Brain microvascular endothelial cell (primary cell): ENCODE results near the gene CHRND.

Experiments
- DNase-seq: peaks from one replicate; pipeline ENCODE4 v3.0.0-alpha.2; 2020
- H3K27ac ChIP-seq: fragments of 250-450 bp; sonication (Bioruptor Pico); 2 replicates; pipeline ENCODE4 v1.5.1; 2020; ENCODE audit warnings: mild to moderate bottlenecking, moderate library complexity
- H3K27me3 ChIP-seq: fragments of 250-450 bp; sonication (Bioruptor Pico); replicated peaks from 2 replicates; pipeline ENCODE4 v1.5.1; 2020; ENCODE audit warnings: mild to moderate bottlenecking
- H3K36me3 ChIP-seq: fragments of 250-450 bp; sonication (Bioruptor Pico); replicated peaks from 2 replicates; pipeline ENCODE4 v1.5.1; 2020; ENCODE audit warnings: mild to moderate bottlenecking
- H3K4me3 ChIP-seq: 2 replicates; pipeline ENCODE4 v1.5.1; 2011; ENCODE audit warnings: low read depth, mild to moderate bottlenecking, control low read depth, low read length, moderate library complexity
- CTCF ChIP-seq: IDR thresholded peaks from 2 replicates; pipeline ENCODE4 v1.5.1; 2011; ENCODE audit warnings: low read depth, mild to moderate bottlenecking, moderate library complexity, low read length, control low read depth, inconsistent platforms; ENCODE audit errors: missing control alignments
- in situ Hi-C: cut with HindIII; loops from 2 replicates; pipeline ENCODE4 v1.10.0; 2017; ENCODE audit warnings: low sequenced_read_pairs, low pct_ligation_motif_present

CHRND gene

DNA sequence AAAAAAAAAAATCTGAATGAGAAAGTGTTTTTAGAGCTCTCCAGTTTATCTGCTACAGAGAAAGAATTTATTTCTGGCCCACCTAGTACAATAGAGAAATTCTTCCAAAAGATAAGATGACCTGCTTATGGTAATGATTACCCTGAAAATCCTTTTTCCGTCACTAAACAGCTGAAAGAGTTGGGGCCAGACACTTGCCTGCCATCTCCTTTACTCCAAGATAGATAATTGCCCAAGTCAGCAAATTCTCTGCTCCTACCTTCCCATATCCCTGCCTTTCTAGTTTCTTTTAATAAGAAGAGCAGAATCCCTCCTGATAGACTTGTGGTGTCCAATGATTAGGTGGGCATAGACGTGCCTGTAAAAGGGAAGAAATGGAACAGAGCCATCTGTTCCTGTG lies 52.7 kb downstream of the CHRND start:
- Histone ChIP-seq H3K27me3 (no peaks in the 10 kb centered on the region), H3K36me3 (peaks cover 15% of the 10 kb centered on the region), H3K4me3 (no peak overlapping the region), H3K27ac (no peak overlapping the region)
- in situ Hi-C loops, result no loop called here
- no peak for TF ChIP-seq CTCF
- DNase-seq, result no peak

DNA sequence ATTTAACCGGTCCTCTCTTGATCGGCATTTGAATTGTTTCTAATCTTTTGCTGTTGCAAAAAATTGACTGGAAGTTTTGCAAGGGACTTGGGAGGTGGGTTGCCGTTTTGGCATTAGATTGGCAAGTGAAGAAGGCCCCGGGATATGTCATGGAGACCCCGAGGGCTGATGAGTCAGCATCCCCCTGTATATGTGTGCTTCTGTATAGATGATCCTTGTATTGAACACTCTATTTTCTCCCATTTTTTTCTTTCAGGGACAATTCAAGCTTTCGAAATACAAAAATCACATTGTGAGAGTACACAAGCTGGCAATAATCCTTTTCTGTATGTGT lies 54.7 kb downstream of the CHRND start:
- Histone ChIP-seq H3K27ac (no peak overlapping the region), H3K36me3 (peaks cover 6% of the 10 kb centered on the region), H3K4me3 (no peak overlapping the region), H3K27me3 (no peaks in the 10 kb centered on the region)
- in situ Hi-C loops, result no loop called here
- TF ChIP-seq CTCF, result no peak
- DNase-seq, result no peak

DNA sequence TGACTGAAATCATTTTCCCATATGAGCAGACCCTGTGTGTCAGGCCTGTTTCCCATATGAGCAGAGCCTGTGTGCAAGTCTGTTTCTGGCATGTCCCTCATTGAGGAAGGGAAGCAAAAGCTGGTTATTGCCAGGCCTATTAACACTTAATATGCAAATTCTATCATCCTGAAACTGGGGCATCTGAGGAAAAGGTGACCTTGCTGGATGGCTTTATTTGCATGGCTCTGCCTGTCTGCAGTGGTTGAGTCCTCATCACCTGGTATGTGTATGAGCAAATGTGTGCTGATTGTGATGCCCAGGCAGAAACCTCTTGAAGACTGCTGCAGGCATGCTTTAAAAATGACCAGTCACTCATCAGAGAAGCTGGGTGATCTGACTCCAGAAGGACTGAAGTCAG lies 55.8 kb downstream of the CHRND start:
- DNase-seq, result no peak
- TF ChIP-seq CTCF, result no peak
- Histone ChIP-seq H3K4me3 (no peak overlapping the region), H3K27me3 (no peaks in the 10 kb centered on the region), H3K36me3 (peaks cover 6% of the 10 kb centered on the region), H3K27ac (no peak overlapping the region)
- in situ Hi-C loops, result no loop called here

DNA sequence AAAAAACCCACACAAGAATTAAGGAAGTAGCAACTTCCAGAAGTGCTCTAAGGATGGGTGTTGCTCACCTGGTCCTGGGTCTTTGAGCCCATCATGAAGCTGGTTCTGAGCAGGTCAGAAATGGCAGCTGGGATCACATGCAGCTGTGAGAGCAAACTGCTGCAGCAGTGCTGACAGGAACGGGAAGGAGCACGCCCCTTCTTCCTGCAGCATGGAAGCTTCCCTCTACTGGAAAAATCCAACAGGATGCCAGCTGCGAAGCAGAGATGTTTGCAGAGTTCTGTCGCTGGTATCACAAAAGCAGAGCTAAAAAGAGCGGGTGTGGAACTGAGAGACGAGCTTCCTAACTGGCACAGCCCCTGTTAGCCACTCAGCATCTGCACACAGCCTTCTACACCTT lies 58.3 kb downstream of the CHRND start:
- Histone ChIP-seq H3K36me3 (peaks cover 6% of the 10 kb centered on the region), H3K27me3 (no peaks in the 10 kb centered on the region), H3K4me3 (no peak overlapping the region), H3K27ac (no peak overlapping the region)
- no peak for DNase-seq
- no peak for TF ChIP-seq CTCF
- in situ Hi-C loops, result no loop called here
